Neuronal stem cell (in vitro differentiated cells): ENCODE measurements around the gene CORO2B.
"Not testable (repeated sequence)": the region's sequence is repeated elsewhere in the genome, so short reads cannot be mapped to it uniquely, and the experiment has no call there.

Source experiments
- DNase-seq: peaks from one replicate; pipeline ENCODE4 v3.0.0-alpha.2; 2013; ENCODE audit warnings: low spot score
- H2AFZ ChIP-seq: one replicate; pipeline ENCODE4 v1.6.1; 2013; ENCODE audit warnings: mild to moderate bottlenecking, low read length, inconsistent platforms
- H2AK5ac ChIP-seq: 2 replicates; pipeline ENCODE4 v1.6.1; 2013; ENCODE audit warnings: low read depth, mild to moderate bottlenecking, inconsistent platforms, low read length, moderate library complexity, mixed read lengths
- H2BK120ac ChIP-seq: 2 replicates; pipeline ENCODE4 v1.6.1; 2013; ENCODE audit warnings: low read depth, mild to moderate bottlenecking, inconsistent platforms, low read length, moderate library complexity, mixed read lengths
- H2BK12ac ChIP-seq: one replicate; pipeline ENCODE4 v1.6.1; 2013; ENCODE audit warnings: low read length, inconsistent platforms
- H2BK15ac ChIP-seq: 2 replicates; pipeline ENCODE4 v1.6.1; 2013; ENCODE audit warnings: mild to moderate bottlenecking, low read length, inconsistent platforms, mixed read lengths
- H2BK5ac ChIP-seq: one replicate; pipeline ENCODE4 v1.6.1; 2013; ENCODE audit warnings: inconsistent platforms, mild to moderate bottlenecking, low read length, moderate library complexity
- H3K14ac ChIP-seq: one replicate; pipeline ENCODE4 v1.6.1; 2013; ENCODE audit warnings: low read length, inconsistent platforms
- H3K18ac ChIP-seq: 2 replicates; pipeline ENCODE4 v1.6.1; 2013; ENCODE audit warnings: low read length, inconsistent platforms
- H3K23ac ChIP-seq: 2 replicates; pipeline ENCODE4 v1.6.1; 2013; ENCODE audit warnings: low read depth, mild to moderate bottlenecking, mixed read lengths, low read length, inconsistent platforms; ENCODE audit not compliant: poor library complexity
- H3K27ac ChIP-seq: replicated peaks from 3 replicates; pipeline ENCODE4 v1.5.1; 2013; ENCODE audit warnings: low read length, inconsistent platforms
- H3K27me3 ChIP-seq, 3 experiments: 2 replicates each; pipeline ENCODE4 v1.6.1; 2013; ENCODE audit warnings: low read length in 3 of 3, mild to moderate bottlenecking in 2 of 3, inconsistent platforms in 1 of 3, low read depth in 1 of 3, mixed read lengths in 1 of 3, moderate library complexity in 1 of 3; ENCODE audit not compliant: control insufficient read depth in 3 of 3, insufficient read depth in 3 of 3
- H3K36me3 ChIP-seq, 2 donors: replicated peaks in 1 of 2; 2 replicates each; pipeline ENCODE4 v1.6.1; 2013; ENCODE audit warnings: low read length in 2 of 2; ENCODE audit not compliant: control insufficient read depth in 2 of 2, insufficient read depth in 2 of 2
- H3K4ac ChIP-seq: 2 replicates; pipeline ENCODE4 v1.6.1; 2013; ENCODE audit warnings: inconsistent platforms, mild to moderate bottlenecking, low read length, moderate library complexity
- H3K4me1 ChIP-seq, 2 donors: 1 replicate in 1 of 2; 2 replicates in 1 of 2; pipeline ENCODE4 v1.6.1; 2013; ENCODE audit warnings: low read length in 2 of 2, low read depth in 1 of 2; ENCODE audit not compliant: control insufficient read depth in 2 of 2, insufficient read depth in 1 of 2
- H3K4me2 ChIP-seq: one replicate; pipeline ENCODE4 v1.6.1; 2013; ENCODE audit warnings: mild to moderate bottlenecking, low read length, inconsistent platforms; ENCODE audit not compliant: insufficient read depth, poor library complexity, severe bottlenecking
- H3K4me3 ChIP-seq, 2 donors: 2 replicates each; pipeline ENCODE4 v1.5.1; 2013; ENCODE audit warnings: low read length in 2 of 2, mild to moderate bottlenecking in 2 of 2, inconsistent platforms in 1 of 2, moderate library complexity in 1 of 2
- H3K79me1 ChIP-seq: one replicate; pipeline ENCODE4 v1.6.1; 2013; ENCODE audit warnings: low read depth, mild to moderate bottlenecking, inconsistent platforms, low read length, moderate library complexity
- H3K9ac ChIP-seq: one replicate; pipeline ENCODE4 v1.6.1; 2013; ENCODE audit warnings: mild to moderate bottlenecking, low read depth, low read length, inconsistent platforms; ENCODE audit not compliant: poor library complexity
- H3K9me3 ChIP-seq, 2 donors: replicated peaks in 1 of 2; 2 replicates each; pipeline versions ENCODE3 to v1.6.1; 2013; ENCODE audit warnings: low read length in 2 of 2, mild to moderate bottlenecking in 2 of 2, inconsistent platforms in 1 of 2, low read depth in 1 of 2, mixed read lengths in 1 of 2, moderate library complexity in 1 of 2; ENCODE audit not compliant: control insufficient read depth in 2 of 2, insufficient read depth in 1 of 2
- H4K8ac ChIP-seq: one replicate; pipeline ENCODE4 v1.6.1; 2013; ENCODE audit warnings: low read depth, mild to moderate bottlenecking, inconsistent platforms, low read length, moderate library complexity
- H4K91ac ChIP-seq: one replicate; pipeline ENCODE4 v1.6.1; 2013; ENCODE audit warnings: low read length, low read depth, mild to moderate bottlenecking, inconsistent platforms; ENCODE audit not compliant: poor library complexity
- WGBS, 2 donors: extraction: QIAGEN DNeasy Blood & Tissue Kit; methylation state at CpG; one replicate each; pipeline ENCODE4 v1.1.7; 2013; ENCODE audit warnings: missing lambda C conversion rate in 2 of 2, mixed read lengths in 1 of 2; ENCODE audit not compliant: insufficient read length in 2 of 2, insufficient replicate concordance in 1 of 2; ENCODE audit errors: extremely low coverage in 2 of 2; 5-methylcytosine and 5-hydroxymethylcytosine counted together

CORO2B gene

DNA sequence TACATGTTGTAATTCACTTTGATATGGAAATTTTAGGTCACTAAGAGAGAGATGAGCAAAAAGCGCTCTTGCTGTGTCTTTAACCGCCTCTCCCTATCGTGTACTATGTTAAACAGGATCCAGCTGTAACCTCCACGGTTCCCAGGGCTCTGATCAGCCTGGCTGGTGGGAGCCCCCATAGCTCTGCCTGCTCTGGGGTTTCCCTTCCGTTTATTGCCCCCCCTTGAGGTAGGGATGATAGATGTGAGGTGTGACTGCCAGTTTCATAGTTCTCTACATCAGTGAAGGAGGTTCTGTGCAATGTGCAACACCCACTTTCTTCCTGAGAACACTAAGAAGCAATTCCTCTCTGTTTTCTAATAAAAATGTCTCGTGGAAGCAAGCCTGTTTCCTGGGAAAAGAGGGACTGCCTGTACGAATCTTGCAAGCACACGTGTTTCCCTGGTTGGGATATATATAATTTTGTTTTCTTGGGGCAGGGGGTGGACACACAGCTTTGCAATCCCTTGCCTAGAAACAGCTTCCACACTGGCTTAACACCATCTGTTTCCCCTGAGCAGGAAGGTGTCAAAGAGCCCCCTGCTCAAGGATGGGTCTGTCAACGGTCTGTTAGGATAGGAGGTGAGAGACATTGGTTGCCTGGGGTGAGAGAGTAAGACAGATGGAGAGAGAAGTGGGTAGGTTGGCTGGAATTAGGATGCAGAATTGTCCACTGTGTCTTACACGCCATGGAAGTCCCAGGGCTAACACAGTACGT, 23.8 kb downstream of the CORO2B start:
- Histone ChIP-seq H2BK15ac (peak overlapping the region; percentile 4), H3K4me3 (no peak overlapping the region), H4K8ac (no peak overlapping the region), H4K91ac (no peak overlapping the region), H3K14ac (no peak overlapping the region), H3K18ac (peak overlapping the region; percentile 84), H2BK5ac (no peak overlapping the region), H3K27me3 (no peaks in the 10 kb centered on the region), H3K9me3 (no peaks in the 10 kb centered on the region), H3K9ac (no peak overlapping the region), H2AK5ac (peak overlapping the region; percentile 48), H3K27ac (no peak overlapping the region), H3K79me1 (peaks cover 4% of the 10 kb centered on the region), H3K4me1 (peaks cover 30 to 40% of the 10 kb centered on the region in 2 donors), H2BK12ac (no peak overlapping the region), H3K36me3 (no peaks in the 10 kb centered on the region), H3K4ac (no peak overlapping the region), H2AFZ (no peak overlapping the region), H3K4me2 (no peak overlapping the region), H2BK120ac (no peak overlapping the region), H3K23ac (no peak overlapping the region)
- no peak for DNase-seq
- WGBS, 2 donors: no CpG with 5 or more reads among the region's 11 CpGs

- Histone ChIP-seq H3K4me1 (peaks cover 34 to 45% of the 10 kb centered on the region in 2 donors), H3K9me3 (no peaks in the 10 kb centered on the region), H3K23ac (no peak overlapping the region), H3K79me1 (peaks cover 4% of the 10 kb centered on the region), H3K4me3 (no peak overlapping the region), H3K9ac (no peak overlapping the region), H2BK15ac (peak overlapping the region; percentile 4), H3K27ac (no peak overlapping the region), H3K4ac (no peak overlapping the region), H2BK12ac (no peak overlapping the region), H3K4me2 (no peak overlapping the region), H3K18ac (no peak overlapping the region), H3K14ac (no peak overlapping the region), H4K91ac (no peak overlapping the region), H3K27me3 (no peaks in the 10 kb centered on the region), H2AFZ (no peak overlapping the region), H2AK5ac (peak overlapping the region; percentile 30), H2BK120ac (no peak overlapping the region), H3K36me3 (no peaks in the 10 kb centered on the region), H2BK5ac (no peak overlapping the region), H4K8ac (no peak overlapping the region)
- DNase-seq: no peak
- WGBS, 2 donors: no CpG with 5 or more reads among the region's 5 CpGs
Measured at GRCh38 chr15:68603216-68603595, 24.4 kb downstream of the CORO2B start.

DNA sequence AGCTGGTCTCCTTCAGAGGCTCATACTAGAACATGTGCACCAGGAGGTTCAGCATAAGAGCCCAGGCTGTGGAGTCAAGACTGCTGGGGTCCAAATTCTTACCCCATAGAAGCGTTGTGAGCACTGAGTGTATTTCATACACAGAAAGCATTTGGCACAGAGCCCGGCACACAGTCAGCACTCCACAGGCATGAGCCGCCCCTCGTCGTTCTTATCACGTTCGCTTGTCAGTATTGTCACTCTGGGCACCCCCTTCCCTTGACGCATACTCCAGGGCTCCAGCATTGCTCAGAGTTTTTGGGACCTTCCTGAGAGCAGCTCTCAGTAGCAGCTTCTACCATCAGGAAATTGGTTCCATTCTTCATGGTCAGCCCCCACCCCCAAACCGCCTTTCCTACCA, 25.2 kb downstream of the CORO2B start:
- Histone ChIP-seq H2AFZ (no peak overlapping the region), H3K79me1 (peaks cover 4% of the 10 kb centered on the region), H3K4me3 (no peak overlapping the region), H3K27ac (no peak overlapping the region), H2AK5ac (no peak overlapping the region), H3K9ac (no peak overlapping the region), H2BK12ac (no peak overlapping the region), H2BK5ac (no peak overlapping the region), H3K18ac (no peak overlapping the region), H2BK15ac (no peak overlapping the region), H3K23ac (no peak overlapping the region), H4K8ac (no peak overlapping the region), H3K14ac (no peak overlapping the region), H3K4ac (no peak overlapping the region), H3K36me3 (no peaks in the 10 kb centered on the region), H2BK120ac (no peak overlapping the region), H4K91ac (no peak overlapping the region), H3K4me2 (no peak overlapping the region), H3K9me3 (no peaks in the 10 kb centered on the region), H3K27me3 (no peaks in the 10 kb centered on the region), H3K4me1 (peaks cover 38 to 47% of the 10 kb centered on the region in 2 donors)
- no CpG with 5 or more reads among the region's 9 CpGs for WGBS, 2 donors
- DNase-seq: no peak

GRCh38 chr15:68604840-68605478, 26.2 kb downstream of the CORO2B start:
- H4K8ac ChIP-seq, H3K27ac ChIP-seq, H3K4ac ChIP-seq, H2BK120ac ChIP-seq, H2AK5ac ChIP-seq, H3K9me3 ChIP-seq, H3K36me3 ChIP-seq, H3K14ac ChIP-seq, H2BK5ac ChIP-seq, H3K18ac ChIP-seq, H3K4me2 ChIP-seq, H4K91ac ChIP-seq, H3K4me3 ChIP-seq, H2BK12ac ChIP-seq, H2BK15ac ChIP-seq, H3K79me1 ChIP-seq, H3K27me3 ChIP-seq, H3K23ac ChIP-seq, DNase-seq, H2AFZ ChIP-seq, H3K9ac ChIP-seq: not testable (repeated sequence)
- WGBS, 2 donors: no CpG with 5 or more reads among the region's 10 CpGs
- H3K4me1 ChIP-seq: peaks cover 38 to 47% of the 10 kb centered on the region in 2 donors
